Transverse colon (tissue), 4 donors: Measurements from ENCODE around the gene AOC1. TPM values are rescaled to one million over a fixed set of nuclear protein-coding genes. Genes with fewer than 3 reads are reported as not detected.

Source experiments
- DNase-seq: peaks from one replicate; pipeline ENCODE4 v3.0.0-alpha.2; 2019
- H3K27ac ChIP-seq, 4 donors: fragments of 200-600 bp; sonication (generic); 2 replicates each; pipeline ENCODE4 v1.5.1; 2016 to 2018; ENCODE audit warnings: inconsistent platforms in 4 of 4
- H3K27me3 ChIP-seq: fragments of 200-600 bp; sonication (generic); 2 replicates; pipeline ENCODE4 v1.5.1; 2017; ENCODE audit warnings: inconsistent platforms
- H3K36me3 ChIP-seq, 4 donors: fragments of 200-600 bp; sonication (generic); 2 replicates each; pipeline ENCODE4 v1.5.1; 2017 to 2019; ENCODE audit warnings: inconsistent platforms in 4 of 4
- H3K4me1 ChIP-seq, 4 donors: fragments of 200-600 bp; sonication (generic); 2 replicates each; pipeline ENCODE4 v1.5.1; 2017 to 2020; ENCODE audit warnings: inconsistent platforms in 4 of 4
- H3K4me3 ChIP-seq, 4 donors: fragments of 200-600 bp; sonication (generic); 1 replicate in 1 of 4; 2 replicates in 3 of 4; pipeline versions ENCODE4 v1.5.1 to v1.6.1; 2017 to 2019; ENCODE audit warnings: inconsistent platforms in 4 of 4
- H3K9me3 ChIP-seq, 2 donors: fragments of 200-600 bp; sonication (generic); 2 replicates each; pipeline ENCODE4 v1.5.1; 2017 to 2019; ENCODE audit warnings: inconsistent platforms in 2 of 2
- CTCF ChIP-seq, 5 experiments: fragments of 200-600 bp in 3 of 5; fragments of 450-650 bp in 2 of 5; sonication (generic) in 3 of 5; IDR thresholded peaks; 1 replicate in 2 of 5; 2 replicates in 3 of 5; pipeline ENCODE4 v1.5.1; 2016 to 2017; ENCODE audit warnings: antibody characterized with exemption in 5 of 5, inconsistent platforms in 3 of 5, mild to moderate bottlenecking in 2 of 5, moderate library complexity in 1 of 5
- EP300 ChIP-seq: sonication (generic); formaldehyde crosslinking; IDR thresholded peaks from one replicate; pipeline ENCODE4 v1.6.1; 2017; ENCODE audit warnings: antibody characterized with exemption, low read depth
- POLR2A ChIP-seq: fragments of 450-650 bp; IDR thresholded peaks from one replicate; pipeline ENCODE4 v1.6.1; 2016; ENCODE audit warnings: antibody characterized with exemption, mild to moderate bottlenecking, moderate library complexity
- POLR2AphosphoS5 ChIP-seq, 3 donors: sonication (generic); formaldehyde crosslinking; IDR thresholded peaks; one replicate each; pipeline ENCODE4 v1.6.1; 2016; ENCODE audit warnings: antibody characterized with exemption in 3 of 3
- WGBS, 2 donors: methylation state at CpG; one replicate each; pipeline ENCODE4 v1.1.5; 2018; ENCODE audit warnings: low coverage in 1 of 2; 5-methylcytosine and 5-hydroxymethylcytosine counted together
- in situ Hi-C, 4 donors: fragments of 200-750 bp; cut with MboI; loops; one replicate each; pipeline versions ENCODE4 v1.15.0 to v1.15.1; 2017; ENCODE audit warnings: low sequenced_read_pairs in 3 of 4, low pct_ligation_motif_present in 1 of 4, low pct_unique_long_range_greater_than_20kb in 1 of 4
- intact Hi-C: fragments of 100-400 bp; cut with DNase I; formaldehyde crosslinking; loops from one replicate; pipeline ENCODE4 v1.15.1; 2023; ENCODE audit warnings: low total_unique reads
- total RNA-seq, 4 donors: library from RNA; depleted of rRNA; stranded (reverse); fragments of >200 nt; gene quantifications; one replicate each; pipeline ENCODE4 v1.1.0, GENCODE V29; 2016

The AOC1 gene
- total RNA-seq, 4 donors from 2014 or later = 143 to 687 (median 427) TPM

DNA sequence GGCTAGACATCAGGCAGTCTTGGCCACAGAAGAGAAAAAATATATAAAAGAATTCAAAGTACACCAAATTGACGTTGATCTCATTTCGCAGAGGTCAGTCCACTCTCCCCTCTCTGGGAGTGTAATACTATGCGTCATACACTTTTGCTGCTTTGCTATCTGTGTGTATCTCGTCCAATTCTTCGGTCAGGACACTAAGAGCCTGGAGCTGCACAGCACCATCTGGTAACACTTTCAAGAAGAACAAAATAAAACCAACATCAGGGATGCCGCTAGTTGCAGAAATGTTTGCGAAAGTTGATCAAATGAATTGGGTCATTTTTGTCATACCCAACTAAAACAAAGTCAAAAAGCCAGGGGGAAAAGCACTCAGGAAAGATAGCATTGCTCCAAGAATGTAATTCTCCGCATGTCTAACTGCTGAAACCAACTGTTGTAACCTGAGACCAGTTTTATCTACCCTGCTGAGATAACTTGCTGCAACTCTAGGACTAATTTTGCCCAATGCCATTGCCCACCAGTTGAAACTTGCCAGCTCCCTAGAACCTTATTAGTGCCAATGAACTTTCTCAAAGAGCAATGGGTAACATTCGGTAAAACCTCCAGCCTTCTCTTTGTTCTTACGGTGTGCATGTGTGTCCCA lies 28.7 kb upstream of the AOC1 start:
- in situ Hi-C loops (no loop called here), intact Hi-C loops (no loop called here)
- no peaks in the 10 kb centered on the region for H3K9me3 ChIP-seq
- H3K27me3 ChIP-seq = no peaks in the 10 kb centered on the region
- H3K27ac ChIP-seq = no peak overlapping the region
- no peaks in the 10 kb centered on the region for H3K36me3 ChIP-seq
- peaks cover 5 to 22% (median 20%) of the 10 kb centered on the region in 4 donors for H3K4me1 ChIP-seq
- 91 to 95% methylated on average over 7 to 10 of the region's 10 CpGs for WGBS, 2 donors
- no peak overlapping the region for H3K4me3 ChIP-seq
- no peak for DNase-seq
- no peak for TF ChIP-seq EP300
- no peak for TF ChIP-seq POLR2AphosphoS5 (IDR thresholded peaks at IDR 0.05)
- no peak for TF ChIP-seq CTCF (IDR thresholded peaks at IDR 0.05)
- TF ChIP-seq POLR2A = no peak

DNA sequence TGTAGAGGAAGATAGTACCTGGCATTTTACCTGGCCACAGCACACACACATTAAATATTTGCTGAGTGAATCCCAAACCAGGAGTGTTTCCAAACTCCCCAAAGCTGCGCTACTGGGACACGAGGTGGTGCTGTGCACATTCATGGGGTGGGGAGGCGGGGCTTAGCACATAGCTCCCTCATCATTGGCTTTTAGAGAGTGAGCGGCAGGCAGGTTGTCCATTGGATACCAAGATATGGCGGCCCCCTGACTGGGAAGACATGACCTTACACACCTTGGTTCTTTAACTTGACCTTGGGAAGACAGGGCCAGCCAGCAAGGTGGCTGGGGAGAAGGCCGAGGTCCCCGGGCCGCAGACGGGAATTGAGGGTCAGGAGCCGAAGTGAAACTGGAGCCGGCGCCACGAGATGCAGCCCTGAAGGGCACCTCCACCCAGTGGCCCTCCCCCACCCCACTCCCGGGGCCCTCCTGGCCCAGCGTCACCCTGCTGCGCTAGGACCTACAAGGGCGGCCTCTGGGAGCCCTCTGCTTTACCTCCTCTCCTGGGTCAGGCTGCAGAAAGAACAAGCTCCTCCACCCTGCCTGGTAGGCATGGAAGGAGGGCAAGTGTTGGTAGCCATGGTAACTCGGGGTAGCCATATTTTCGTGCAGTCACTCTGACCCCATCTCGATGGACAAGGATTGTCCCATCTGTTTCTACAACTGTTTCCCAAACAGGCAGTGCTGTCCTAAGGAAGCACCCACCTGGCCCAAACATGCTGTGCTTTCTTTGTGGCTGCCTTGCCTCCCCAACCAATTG lies 27.7 kb upstream of the AOC1 start:
- Histone ChIP-seq H3K4me3 (no peak overlapping the region), H3K27me3 (no peaks in the 10 kb centered on the region), H3K36me3 (no peaks in the 10 kb centered on the region), H3K9me3 (no peaks in the 10 kb centered on the region), H3K27ac (peak overlapping the region in 1 of 4 donors; percentile 80), H3K4me1 (peaks cover 5 to 22% (median 20%) of the 10 kb centered on the region in 4 donors)
- intact Hi-C loops (no loop called here), in situ Hi-C loops (no loop called here)
- WGBS, 2 donors = 92% methylated on average over 20 of the region's 20 CpGs; no CpG with 5 or more reads in 1 of the 2 donors
- TF ChIP-seq CTCF (IDR thresholded peaks at IDR 0.05) (no peak), EP300 (no peak), POLR2AphosphoS5 (IDR thresholded peaks at IDR 0.05) (no peak), POLR2A (no peak)
- DNase-seq = no peak

DNA sequence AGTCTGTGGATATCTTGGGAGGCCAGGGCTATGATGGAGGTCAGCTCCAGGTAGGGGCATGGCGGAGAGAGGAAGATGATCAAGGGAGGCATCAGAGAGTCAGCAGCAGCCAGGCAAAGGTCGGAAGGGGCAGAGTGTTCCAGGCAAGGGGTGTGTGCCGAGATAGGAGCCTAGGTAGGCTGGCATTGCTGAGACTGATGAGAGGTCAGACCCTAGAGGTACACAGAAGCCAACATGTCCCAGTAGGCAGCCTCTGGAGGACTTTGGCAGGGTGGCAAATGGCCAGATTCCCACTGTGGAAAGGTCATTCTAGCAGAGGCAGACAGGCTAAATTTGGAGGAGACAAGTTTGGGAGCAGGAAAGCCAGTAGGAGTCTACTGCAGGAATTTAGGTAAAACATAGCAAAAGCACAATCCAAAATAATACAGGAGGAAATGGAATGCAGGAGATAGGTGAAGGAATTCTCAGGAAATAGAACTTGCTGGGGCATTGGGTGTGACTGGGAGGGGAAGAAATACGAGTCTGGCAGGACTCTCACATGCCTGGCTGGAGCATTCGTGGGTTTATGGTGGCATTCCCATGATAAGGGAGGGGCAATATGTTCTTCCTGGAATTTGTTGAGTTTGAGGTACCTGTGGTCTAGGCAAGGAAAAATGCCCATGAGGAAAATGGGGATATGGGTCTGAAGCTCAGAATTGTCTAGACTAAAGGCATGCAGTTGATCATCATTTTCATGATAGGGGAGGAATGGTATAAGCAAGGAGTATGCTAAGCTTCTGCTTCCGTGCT lies 26.1 kb upstream of the AOC1 start:
- DNase-seq = peak; percentile 63
- Histone ChIP-seq H3K27ac (peak overlapping the region; percentile 77 to 81 (median 80)), H3K27me3 (no peaks in the 10 kb centered on the region), H3K4me1 (peaks cover 5 to 30% (median 24%) of the 10 kb centered on the region in 4 donors), H3K4me3 (no peak overlapping the region), H3K36me3 (no peaks in the 10 kb centered on the region), H3K9me3 (no peaks in the 10 kb centered on the region)
- TF ChIP-seq POLR2AphosphoS5 (IDR thresholded peaks at IDR 0.05) = peak in 1 of 3 donors; percentile 49
- no peak for TF ChIP-seq CTCF (IDR thresholded peaks at IDR 0.05)
- no peak for TF ChIP-seq POLR2A
- no peak for TF ChIP-seq EP300
- 50 to 59% methylated on average over 6 of the region's 6 CpGs for WGBS, 2 donors
- intact Hi-C loops = no loop called here
- in situ Hi-C loops = no loop called here

DNA sequence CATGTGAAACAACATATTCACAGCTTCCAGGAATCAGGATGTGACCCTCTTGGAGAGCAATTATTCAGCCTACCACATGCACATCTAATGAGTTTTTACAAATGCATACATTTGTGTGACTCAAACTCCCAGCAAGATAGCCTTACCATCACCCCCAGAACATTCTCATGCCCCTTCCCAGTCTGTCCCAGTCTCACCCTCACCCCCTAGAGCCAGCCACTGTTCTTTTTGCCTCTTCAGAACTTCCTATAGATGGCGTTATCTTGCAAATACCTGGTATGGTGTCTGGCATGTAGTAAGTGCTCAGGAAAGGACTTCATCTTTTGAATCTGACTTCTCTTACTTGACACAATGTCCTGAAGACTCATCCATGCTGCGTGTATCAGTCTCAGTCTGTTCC lies 23.9 kb upstream of the AOC1 start:
- DNase-seq = no peak
- TF ChIP-seq POLR2AphosphoS5 (IDR thresholded peaks at IDR 0.05) (no peak), CTCF (IDR thresholded peaks at IDR 0.05) (no peak), EP300 (no peak), POLR2A (no peak)
- Histone ChIP-seq H3K27me3 (no peaks in the 10 kb centered on the region), H3K4me1 (peaks cover 9 to 41% (median 28%) of the 10 kb centered on the region in 4 donors), H3K4me3 (no peak overlapping the region), H3K9me3 (no peaks in the 10 kb centered on the region), H3K27ac (no peak overlapping the region), H3K36me3 (no peaks in the 10 kb centered on the region)
- intact Hi-C loops = no loop called here
- WGBS, 2 donors = 85 to 100% methylated on average over 2 of the region's 2 CpGs
- in situ Hi-C loops = no loop called here
